Measurements from ENCODE around the gene DNAJC5. TPM values are rescaled to one million over a fixed set of nuclear protein-coding genes. Genes with fewer than 3 reads are reported as not detected.

The DNAJC5 gene
- total RNA-seq, 1 donor from 2014 or later = 30.1 TPM

DNA sequence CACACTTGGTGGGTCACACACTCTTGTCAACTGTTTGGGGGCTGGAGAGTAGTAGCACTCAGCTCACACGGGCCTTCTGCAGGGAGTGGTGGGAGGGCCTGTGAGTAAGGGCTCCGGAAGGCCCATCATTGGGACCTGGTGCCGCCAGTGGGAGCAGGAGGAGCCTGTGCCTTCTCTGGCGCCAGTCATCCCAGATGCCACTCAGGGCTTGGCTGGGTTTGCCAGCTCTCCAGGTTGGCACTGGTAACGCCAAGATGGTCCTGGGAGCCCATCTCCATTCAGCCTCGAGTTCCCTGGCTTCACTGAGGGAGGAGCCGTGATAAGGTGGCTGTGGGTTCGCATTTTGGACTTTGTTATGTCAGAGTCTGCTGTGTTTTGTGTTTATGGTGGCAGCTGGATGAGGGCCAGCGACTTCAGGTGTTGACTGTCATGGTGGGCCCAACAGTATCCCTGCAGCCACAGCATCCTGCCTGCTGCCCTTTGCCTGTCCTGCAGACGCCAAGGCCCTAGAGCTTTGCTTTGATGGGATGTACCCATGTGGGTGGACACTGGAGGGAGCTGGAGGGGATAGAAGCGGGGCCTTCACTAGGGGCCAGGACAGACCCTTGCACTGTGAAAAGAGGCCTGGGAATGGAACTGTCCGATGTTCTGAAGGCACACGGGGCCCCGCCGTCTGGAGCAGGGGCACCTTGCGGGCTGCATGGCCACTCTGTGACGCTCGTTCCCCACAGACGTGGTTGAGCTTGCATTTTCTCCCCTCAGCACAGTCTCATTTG is 13.3 kb upstream of the DNAJC5 start:
- intact Hi-C loops (cut with DNase I) = no loop called here
- DNase-seq (ENCODE audit: low spot score) (no peak), ATAC-seq (no peak)

- DNase-seq (ENCODE audit: low spot score) (no peak), ATAC-seq (no peak)
- intact Hi-C loops (cut with DNase I) = no loop called here
Measured at GRCh38 chr20:63882257-63883200, 12.4 kb upstream of the DNAJC5 start.

GRCh38 chr20:63883201-63883593 is 11.7 kb upstream of the DNAJC5 start:
- intact Hi-C loops (cut with DNase I) = no loop called here
- DNase-seq (ENCODE audit: low spot score) = no peak
- no peak for ATAC-seq

DNA sequence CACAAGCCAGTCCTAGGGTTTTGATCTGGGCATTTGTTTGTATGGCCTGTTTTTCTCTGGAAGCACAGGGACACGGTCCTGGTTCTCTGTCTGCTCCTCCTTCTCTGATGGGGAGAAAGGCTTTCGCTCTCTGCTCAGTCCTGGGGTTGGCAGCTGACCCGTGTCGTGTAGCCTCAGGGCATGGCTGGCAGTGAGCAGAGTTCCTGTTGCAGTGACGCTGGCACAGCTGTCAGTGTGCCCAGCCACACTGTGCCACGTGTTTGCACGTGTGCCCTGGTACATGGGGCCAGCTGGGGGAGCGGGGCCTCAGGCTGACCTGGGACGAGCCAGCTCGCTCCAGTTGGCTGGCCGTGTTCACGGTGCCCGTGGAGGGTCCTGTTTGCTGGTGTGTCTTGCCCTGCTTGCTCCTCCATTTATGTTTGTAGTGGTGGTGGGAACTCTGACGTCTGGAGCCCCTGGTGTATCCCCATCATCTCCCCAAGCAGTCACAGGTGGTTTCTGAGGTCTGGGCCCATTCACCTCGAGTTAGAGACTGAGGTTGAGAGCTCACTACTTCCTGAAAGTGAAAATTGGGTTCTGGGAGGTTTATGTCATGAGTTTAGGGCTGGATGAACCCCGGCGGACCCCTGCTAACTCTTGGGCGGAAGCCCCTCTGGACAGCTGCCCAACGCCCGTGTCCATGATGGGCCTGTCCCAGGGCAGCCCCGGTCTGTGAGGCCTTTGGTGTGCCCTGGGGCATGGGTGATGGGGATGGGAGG is 10.2 kb upstream of the DNAJC5 start:
- intact Hi-C loops (cut with DNase I) = no loop called here
- DNase-seq (ENCODE audit: low spot score) (no peak), ATAC-seq (peak; percentile 18)

DNA sequence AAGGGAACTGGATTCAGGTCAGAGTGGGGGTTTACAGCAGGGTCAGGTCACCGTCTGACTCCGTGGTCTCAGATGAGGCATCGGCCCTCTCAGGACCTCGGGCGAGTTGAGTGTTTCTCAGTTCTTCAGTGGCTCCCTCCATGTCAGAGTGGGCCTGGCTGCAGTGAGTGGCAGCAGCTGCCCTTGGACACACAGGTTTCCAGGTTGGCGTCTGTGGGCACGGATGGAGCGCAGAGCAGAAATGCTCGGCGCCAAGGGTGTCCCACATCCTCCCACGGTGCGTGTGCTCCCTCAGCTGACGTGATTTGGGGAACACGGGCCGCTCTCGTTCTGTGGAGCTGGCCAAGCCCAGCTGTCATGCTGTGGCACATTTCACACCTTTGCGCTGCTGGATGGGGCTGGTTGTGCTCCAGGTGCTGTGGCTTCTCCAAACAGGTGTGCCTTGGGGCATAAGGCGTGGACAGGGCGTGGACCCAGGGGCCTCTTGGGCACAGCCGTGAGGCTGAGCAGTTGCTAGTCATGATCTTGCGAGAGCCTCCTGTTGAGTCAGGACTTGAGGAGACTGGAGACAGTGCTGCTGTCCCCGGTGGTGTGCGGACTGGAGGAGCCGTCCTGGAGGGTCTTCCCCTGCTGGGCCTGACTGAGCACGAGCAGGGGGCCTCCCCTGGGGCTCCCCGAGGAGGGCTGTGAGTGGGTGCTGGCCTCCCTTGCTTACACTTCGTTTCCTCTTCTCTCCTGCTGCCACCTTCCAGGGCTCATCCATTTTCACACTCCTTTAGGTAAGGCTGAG is 9.5 kb upstream of the DNAJC5 start:
- DNase-seq (ENCODE audit: low spot score) = no peak
- intact Hi-C loops (cut with DNase I) = no loop called here
- no peak for ATAC-seq

GRCh38 chr20:63886054-63886419 is 8.9 kb upstream of the DNAJC5 start:
- ATAC-seq = no peak
- no peak for DNase-seq (ENCODE audit: low spot score)
- intact Hi-C loops (cut with DNase I) = no loop called here

DNA sequence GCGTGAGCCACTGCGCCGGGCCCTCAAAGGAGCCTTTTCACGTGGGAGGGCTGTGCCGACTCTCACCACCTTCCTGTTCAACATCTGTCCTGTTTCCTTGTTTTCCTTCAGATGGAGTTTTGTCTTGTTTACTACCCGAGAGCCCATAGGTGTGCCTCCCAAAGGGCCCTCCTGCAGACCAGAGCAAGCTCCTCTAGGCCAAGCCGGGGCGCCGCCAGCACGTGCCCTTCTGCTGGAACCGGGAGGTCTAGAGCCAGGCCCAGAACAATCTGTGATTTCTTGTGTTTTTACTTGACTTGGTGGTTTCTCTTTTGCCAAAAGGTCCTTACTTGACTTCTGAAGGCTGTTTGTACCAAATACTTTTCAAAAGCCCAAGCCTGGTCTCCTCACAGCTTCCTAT is 8.0 kb upstream of the DNAJC5 start:
- no peak for ATAC-seq
- intact Hi-C loops (cut with DNase I) = no loop called here
- no peak for DNase-seq (ENCODE audit: low spot score)

- DNase-seq (ENCODE audit: low spot score) (no peak), ATAC-seq (no peak)
- intact Hi-C loops (cut with DNase I) = no loop called here
Measured at GRCh38 chr20:63889241-63890200, 5.4 kb upstream of the DNAJC5 start.

DNA sequence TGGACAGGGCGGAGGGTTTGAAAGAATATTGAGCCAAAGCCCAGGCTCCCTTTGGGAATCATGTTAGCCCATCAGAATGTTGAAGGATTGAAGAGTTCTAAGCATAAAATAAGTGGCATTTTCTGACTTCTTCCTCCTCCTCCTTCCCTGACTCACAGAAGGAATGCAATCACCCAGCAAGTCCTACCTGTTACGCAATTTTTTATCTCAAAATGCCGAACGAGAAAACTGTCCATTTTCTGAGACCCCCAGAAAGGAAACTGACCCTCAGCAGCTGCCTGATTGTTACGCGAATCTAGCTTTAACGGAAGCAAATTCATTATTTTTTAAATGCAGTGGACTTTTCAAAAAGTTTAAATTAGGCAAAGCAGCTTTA is 4.7 kb upstream of the DNAJC5 start:
- no peak for ATAC-seq
- intact Hi-C loops (cut with DNase I) = no loop called here

DNA sequence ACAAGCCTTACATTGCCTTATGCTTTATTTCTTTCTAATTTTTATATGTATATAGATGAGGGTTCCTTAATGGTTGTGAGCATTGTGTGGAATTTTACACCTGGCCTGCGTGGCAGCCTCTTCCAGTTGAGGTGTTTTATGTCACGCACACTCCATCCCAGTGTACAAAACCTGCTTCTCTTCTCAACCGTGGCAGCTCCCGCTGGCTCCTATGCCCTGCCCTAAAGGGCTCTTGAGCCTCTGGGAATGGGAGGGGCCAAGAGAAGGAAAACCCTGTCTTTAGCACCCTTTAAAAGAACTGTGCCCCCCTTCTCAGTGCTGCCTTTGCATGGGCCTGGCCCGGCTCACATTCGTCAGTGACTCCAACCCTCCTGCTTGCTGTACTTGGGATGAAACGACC is 4.3 kb upstream of the DNAJC5 start:
- no peak for DNase-seq (ENCODE audit: low spot score)
- intact Hi-C loops (cut with DNase I) = no loop called here

More for the DNA sequence above, 4.7 kb upstream of the DNAJC5 start:
- no peak for DNase-seq (ENCODE audit: low spot score)

DNA sequence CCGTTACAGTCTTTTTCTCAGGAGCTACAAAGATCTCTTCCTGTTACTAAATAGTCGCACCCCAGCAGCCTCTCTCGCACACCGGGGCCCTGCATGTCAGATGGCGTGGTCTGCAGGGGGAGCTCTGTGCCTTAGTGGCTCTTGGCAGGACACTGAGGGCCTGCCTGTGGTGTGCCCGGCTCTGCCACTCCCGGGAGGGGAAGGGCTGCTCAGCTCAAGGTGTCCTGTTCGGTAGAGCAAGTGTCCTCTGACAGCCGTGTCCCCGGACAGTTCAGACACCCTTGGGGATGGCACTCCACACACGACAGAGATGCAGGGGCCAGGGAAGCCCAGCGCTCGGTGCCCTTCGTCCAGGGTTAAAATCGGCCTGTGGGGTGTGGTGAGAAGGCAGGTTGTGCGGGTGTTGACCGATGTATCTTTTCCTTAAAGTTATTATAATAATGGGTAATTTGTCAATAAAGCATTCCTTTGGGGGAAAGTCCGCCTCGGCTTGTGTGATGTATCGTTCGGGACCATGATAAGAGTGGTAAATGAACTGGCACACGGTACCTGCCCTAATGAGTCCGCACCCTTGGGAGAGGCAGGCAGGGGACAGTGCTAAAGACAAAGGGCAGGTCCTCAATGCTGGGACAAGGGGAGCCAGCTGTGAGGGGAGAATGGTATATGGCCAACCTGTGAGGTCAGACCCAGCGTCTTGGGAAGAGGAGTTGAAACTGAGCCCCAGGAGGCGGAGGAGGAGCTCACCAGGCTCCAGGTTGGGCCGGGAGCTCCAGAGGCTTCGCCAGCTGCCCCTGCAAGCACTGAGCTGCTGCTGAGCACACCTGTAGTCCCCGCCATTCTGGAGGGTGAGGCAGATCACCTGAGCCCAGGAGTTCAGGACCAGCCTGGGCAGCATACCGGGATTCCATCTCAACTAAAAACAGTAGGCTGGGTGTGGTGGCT is 3.6 kb upstream of the DNAJC5 start:
- no peak for ATAC-seq

More for the DNA sequence above, 4.3 kb upstream of the DNAJC5 start:
- ATAC-seq = no peak

DNA sequence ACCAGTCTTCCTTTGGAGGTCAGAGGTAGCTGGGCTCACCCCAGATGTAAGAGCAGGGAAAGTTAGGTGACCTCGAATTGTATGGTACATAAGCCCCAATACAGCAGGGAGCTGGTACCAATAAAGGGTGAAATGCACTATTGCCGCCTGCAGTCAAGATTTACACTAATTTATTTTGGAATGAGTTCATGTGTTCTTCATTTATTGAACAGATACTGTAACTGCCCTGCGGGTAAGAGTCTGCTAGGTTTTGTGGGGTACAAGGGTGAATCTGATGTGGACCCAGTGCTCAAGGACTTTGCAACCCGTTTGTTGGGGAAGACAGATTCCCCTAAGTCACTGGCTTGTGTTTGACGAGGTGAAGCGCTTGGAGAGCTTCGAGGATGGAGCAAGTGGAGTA is 2.5 kb upstream of the DNAJC5 start:
- ATAC-seq = no peak
- intact Hi-C loops (cut with DNase I) = no loop called here
- DNase-seq (ENCODE audit: low spot score) = no peak

More for the DNA sequence above, 3.6 kb upstream of the DNAJC5 start:
- intact Hi-C loops (cut with DNase I) = no loop called here
- no peak for DNase-seq (ENCODE audit: low spot score)

- no peak for DNase-seq (ENCODE audit: low spot score)
- intact Hi-C loops (cut with DNase I) = no loop called here
- ATAC-seq = no peak
Measured at GRCh38 chr20:63893999-63894357, 948 bp upstream of the DNAJC5 start.

DNA sequence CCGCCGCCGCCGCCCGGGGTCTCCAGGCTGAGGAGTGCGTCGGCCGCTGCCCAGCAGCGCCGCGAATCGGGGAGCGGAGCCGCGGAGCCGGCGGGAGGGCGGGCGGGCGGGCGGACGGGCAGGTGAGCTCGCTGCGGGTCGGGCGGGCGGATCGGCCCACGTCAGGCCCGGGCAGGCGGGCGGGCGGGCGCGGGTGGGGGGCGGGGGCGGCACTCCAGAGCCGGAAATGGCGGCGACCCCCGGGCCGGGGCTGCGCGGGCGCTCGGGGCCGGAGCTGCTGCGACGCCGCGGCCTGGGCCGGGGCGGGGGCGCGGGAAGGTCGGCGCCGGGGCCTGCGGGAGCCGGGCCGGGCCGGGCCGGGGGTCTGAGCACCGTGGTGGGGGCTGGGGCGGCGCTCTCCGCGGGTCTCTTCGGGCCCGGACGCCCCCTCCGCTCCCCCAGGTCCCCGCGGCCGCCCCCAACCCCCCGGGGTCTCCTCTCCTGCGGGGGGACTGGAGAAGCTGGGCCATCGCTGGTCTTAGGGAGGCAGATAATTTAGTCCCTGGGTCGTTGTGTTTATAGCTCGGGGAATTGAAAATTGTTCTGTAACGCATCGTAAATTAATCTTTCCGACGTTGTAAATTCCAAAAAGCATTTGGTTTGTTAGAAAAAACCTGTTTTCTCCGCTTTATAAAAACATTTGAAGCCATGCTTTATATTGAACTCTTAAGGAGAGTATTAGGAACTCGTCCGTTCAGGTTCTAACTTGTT is 451 bp downstream of the DNAJC5 start:
- intact Hi-C loops (cut with DNase I) = no loop called here
- DNase-seq (ENCODE audit: low spot score) (no peak), ATAC-seq (no peak)

DNA sequence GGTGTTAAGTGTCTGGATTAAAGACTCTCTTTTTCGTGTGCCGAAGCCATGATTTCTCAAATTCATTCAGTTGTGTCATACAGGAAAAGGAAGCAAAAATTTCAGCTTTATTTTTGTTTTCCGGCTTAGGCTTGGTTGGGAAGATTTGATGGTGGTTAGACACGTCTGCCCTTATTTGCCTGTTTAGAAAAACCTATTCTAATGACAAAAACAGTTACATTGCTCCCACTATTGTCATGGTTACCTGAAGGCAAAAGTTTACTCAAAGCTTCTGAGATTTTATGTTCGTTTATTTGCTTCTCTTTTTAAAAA is 982 bp downstream of the DNAJC5 start:
- DNase-seq (ENCODE audit: low spot score) (no peak), ATAC-seq (no peak)
- intact Hi-C loops (cut with DNase I) = no loop called here

Measured in sciatic nerve (tissue), 2 donors.